Measurements from ENCODE around the gene MS4A7.

DNA sequence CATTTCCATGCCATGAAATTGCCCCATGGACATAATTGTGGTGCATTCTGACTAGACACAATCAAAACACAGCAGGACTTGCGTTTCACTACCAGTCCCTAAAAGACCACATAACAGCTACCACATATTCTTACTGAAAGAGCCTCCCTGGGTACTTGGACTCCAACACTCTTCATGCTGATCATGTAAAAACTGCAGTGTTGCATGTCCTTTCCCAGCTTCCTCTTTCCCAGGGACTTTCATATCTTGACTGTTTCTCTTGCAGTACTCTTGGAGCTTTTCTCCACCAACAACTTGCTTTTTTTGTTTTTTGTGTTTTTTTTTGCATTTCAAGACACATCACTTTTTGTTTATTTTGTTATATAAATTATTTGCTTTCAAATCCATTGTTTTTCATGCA is 28.3 kb upstream of the MS4A7 start:
- TF ChIP-seq, protein P1, sequence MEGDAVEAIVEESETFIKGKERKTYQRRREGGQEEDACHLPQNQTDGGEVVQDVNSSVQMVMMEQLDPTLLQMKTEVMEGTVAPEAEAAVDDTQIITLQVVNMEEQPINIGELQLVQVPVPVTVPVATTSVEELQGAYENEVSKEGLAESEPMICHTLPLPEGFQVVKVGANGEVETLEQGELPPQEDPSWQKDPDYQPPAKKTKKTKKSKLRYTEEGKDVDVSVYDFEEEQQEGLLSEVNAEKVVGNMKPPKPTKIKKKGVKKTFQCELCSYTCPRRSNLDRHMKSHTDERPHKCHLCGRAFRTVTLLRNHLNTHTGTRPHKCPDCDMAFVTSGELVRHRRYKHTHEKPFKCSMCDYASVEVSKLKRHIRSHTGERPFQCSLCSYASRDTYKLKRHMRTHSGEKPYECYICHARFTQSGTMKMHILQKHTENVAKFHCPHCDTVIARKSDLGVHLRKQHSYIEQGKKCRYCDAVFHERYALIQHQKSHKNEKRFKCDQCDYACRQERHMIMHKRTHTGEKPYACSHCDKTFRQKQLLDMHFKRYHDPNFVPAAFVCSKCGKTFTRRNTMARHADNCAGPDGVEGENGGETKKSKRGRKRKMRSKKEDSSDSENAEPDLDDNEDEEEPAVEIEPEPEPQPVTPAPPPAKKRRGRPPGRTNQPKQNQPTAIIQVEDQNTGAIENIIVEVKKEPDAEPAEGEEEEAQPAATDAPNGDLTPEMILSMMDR (IDR thresholded peaks at IDR 0.05; ENCODE audit: insufficient read depth, low read length, poor library complexity, severe bottlenecking) = no peak
- TF ChIP-seq EZH2phosphoT487 (conservative IDR thresholded peaks at IDR 0.05; ENCODE audit: low read length) = no peak

All from SU-DHL-6 (cell line).